ENCODE measurements around the gene KCNMB4. TPM values are rescaled to one million over a fixed set of nuclear protein-coding genes. Genes with fewer than 3 reads are reported as not detected.
"Not testable (repeated sequence)": the region's sequence is repeated elsewhere in the genome, so short reads cannot be mapped to it uniquely, and the experiment has no call there.

KCNMB4 gene
- total RNA-seq, 1 experiment from 2014 or later, result 0.26 TPM

DNA sequence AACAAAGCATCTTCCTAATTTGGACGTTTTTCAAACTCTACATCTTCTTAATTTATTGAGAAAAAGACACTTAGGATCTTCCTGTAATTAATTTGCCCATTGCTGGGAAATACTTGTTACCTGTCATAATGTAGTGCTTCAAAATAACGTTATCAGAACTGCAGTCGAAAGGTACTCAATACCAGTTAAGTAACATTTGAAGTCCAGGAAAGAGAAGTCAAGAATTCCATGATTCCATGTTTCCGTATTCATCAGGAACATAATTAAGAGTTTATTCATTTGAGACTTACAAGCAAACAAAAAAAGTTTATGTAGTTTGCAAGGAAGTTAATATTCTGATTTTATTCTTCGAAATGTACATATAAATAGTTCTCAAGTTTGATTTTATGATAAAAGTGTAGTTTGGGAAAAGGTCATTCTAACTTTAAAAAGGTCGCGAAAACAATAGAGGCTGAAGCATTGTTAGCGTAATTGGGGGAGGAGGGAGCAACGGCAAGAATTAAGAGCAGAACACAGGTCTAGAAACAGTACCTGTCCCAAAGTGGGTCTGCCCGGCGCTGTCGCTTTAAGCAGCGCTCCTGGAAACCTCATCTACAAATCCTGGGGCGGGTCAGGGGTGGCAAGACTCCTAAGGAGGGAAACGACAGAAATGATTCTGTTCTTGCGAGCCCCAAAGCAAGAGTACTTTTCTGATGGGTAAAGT lies 1.2 kb upstream of the KCNMB4 start:
- Histone ChIP-seq H3K4me3 (peak overlapping the region; percentile 55), H3K9me3 (no peaks in the 10 kb centered on the region)

DNA sequence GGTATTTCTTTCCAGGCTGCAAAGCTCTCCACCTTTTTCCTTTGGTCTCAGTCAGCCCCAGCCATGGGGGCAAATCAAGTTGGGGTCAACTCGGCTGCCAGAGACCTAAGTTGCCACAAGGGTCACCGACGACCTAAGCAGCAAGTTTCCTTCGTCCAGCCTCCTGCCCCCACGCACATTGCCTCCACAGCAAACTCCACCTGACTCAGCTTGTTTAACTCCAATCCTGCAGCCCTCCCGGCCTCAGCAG lies 767 bp upstream of the KCNMB4 start:
- Histone ChIP-seq H3K4me3 (peak overlapping the region; percentile 55), H3K9me3 (no peaks in the 10 kb centered on the region), H3K36me3 (no peaks in the 10 kb centered on the region), H3K27me3 (peaks cover 37% of the 10 kb centered on the region)
- no peak for DNase-seq

More for the DNA sequence above, 1.2 kb upstream of the KCNMB4 start:
- DNase-seq, result no peak
- H3K36me3 ChIP-seq, result no peaks in the 10 kb centered on the region
- peaks cover 37% of the 10 kb centered on the region for H3K27me3 ChIP-seq

DNA sequence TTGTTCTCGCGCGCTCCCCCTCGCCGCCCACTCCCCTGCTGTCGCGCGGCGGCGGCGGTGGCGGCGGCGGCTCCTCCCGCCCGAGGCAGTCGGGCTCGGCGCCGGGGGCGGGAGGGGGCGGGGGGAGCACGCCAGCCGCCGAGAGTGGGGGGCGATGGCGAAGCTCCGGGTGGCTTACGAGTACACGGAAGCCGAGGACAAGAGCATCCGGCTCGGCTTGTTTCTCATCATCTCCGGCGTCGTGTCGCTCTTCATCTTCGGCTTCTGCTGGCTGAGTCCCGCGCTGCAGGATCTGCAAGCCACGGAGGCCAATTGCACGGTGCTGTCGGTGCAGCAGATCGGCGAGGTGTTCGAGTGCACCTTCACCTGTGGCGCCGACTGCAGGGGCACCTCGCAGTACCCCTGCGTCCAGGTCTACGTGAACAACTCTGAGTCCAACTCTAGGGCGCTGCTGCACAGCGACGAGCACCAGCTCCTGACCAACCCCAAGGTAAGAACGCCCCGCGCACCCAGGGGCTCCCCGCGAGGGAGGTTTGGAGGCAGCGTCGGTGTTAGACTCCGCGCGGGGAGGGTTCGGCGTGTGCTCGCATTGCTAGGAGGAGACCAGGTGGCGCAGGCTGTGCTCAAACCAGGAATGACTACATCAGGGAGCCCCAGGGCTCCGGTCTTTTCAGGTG lies 629 bp downstream of the KCNMB4 start:
- H3K4me3 ChIP-seq, result peak overlapping the region; percentile 33
- peak; percentile 38 for DNase-seq
- no peaks in the 10 kb centered on the region for H3K9me3 ChIP-seq
- no peaks in the 10 kb centered on the region for H3K36me3 ChIP-seq
- peaks cover 37% of the 10 kb centered on the region for H3K27me3 ChIP-seq

- DNase-seq, result no peak
- H3K27me3 ChIP-seq, result peaks cover 37% of the 10 kb centered on the region
Measured at GRCh38 chr12:70367258-70368141, 1.4 kb downstream of the KCNMB4 start.

GRCh38 chr12:70372881-70373280 lies 6.8 kb downstream of the KCNMB4 start:
- H3K36me3 ChIP-seq, result no peaks in the 10 kb centered on the region
- DNase-seq, result no peak
- no peaks in the 10 kb centered on the region for H3K9me3 ChIP-seq
- H3K27me3 ChIP-seq, result peaks cover 10% of the 10 kb centered on the region
- no peak overlapping the region for H3K4me3 ChIP-seq

More at GRCh38 chr12:70367258-70368141, 1.4 kb downstream of the KCNMB4 start:
- peak overlapping the region; percentile 33 for H3K4me3 ChIP-seq
- H3K9me3 ChIP-seq, result no peaks in the 10 kb centered on the region
- H3K36me3 ChIP-seq, result no peaks in the 10 kb centered on the region

DNA sequence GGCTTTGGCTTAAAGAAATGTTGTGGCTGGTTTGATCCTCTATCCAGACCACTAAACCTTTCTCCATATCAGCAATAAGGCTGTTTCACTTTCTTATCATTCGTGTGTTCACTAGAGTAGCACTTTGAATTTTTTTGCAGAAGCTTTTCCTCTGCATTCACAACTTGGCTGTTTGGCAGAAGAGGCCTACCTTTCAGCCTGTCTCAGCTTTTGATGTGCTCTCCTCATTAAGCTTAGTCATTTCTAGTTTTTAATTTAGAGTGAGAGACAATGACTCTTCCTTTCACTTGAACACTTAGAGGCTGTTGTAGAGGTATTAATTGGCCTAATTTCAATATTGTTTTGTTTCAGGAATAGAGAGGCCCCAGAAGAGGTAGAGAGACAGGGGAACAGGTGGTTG lies 13.8 kb downstream of the KCNMB4 start:
- H3K27me3 ChIP-seq, result no peaks in the 10 kb centered on the region
- no peak for DNase-seq
- H3K36me3 ChIP-seq, result no peaks in the 10 kb centered on the region
- no peaks in the 10 kb centered on the region for H3K9me3 ChIP-seq
- H3K4me3 ChIP-seq, result no peak overlapping the region

DNA sequence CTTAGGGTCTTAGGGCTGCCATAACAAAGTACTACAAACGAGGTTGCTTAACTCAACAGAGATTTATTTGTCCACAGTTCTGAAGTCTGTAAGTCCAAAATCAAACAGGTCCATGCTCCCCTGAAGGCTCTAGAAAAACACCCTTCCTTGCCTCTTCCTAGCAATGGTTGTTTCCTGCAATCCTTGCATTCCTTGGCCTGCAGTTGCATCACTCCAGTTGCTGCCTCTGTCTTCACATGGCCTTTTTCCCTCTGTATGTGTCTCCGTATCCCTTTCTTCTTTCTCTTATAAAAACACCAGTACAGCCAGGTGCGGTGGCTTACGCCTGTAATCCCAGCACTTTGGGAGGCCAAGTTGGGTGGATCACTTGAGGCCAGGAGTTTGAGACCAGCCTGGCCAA lies 17.4 kb downstream of the KCNMB4 start:
- no peak for DNase-seq
- Histone ChIP-seq H3K9me3 (no peaks in the 10 kb centered on the region), H3K36me3 (no peaks in the 10 kb centered on the region), H3K27me3 (no peaks in the 10 kb centered on the region), H3K4me3 (no peak overlapping the region)

- H3K9me3 ChIP-seq, result no peaks in the 10 kb centered on the region
- no peaks in the 10 kb centered on the region for H3K27me3 ChIP-seq
- no peak for DNase-seq
- no peaks in the 10 kb centered on the region for H3K36me3 ChIP-seq
- no peak overlapping the region for H3K4me3 ChIP-seq
Measured at GRCh38 chr12:70383886-70384285, 17.8 kb downstream of the KCNMB4 start.

- no peaks in the 10 kb centered on the region for H3K27me3 ChIP-seq
- H3K4me3 ChIP-seq, result no peak overlapping the region
- DNase-seq, result no peak
- no peaks in the 10 kb centered on the region for H3K9me3 ChIP-seq
- H3K36me3 ChIP-seq, result no peaks in the 10 kb centered on the region
Measured at GRCh38 chr12:70386771-70387170, 20.7 kb downstream of the KCNMB4 start.

GRCh38 chr12:70389678-70390077 lies 23.6 kb downstream of the KCNMB4 start:
- Histone ChIP-seq H3K9me3 (no peaks in the 10 kb centered on the region), H3K36me3 (no peaks in the 10 kb centered on the region), H3K27me3 (no peaks in the 10 kb centered on the region), H3K4me3 (no peak overlapping the region)
- DNase-seq, result no peak

DNA sequence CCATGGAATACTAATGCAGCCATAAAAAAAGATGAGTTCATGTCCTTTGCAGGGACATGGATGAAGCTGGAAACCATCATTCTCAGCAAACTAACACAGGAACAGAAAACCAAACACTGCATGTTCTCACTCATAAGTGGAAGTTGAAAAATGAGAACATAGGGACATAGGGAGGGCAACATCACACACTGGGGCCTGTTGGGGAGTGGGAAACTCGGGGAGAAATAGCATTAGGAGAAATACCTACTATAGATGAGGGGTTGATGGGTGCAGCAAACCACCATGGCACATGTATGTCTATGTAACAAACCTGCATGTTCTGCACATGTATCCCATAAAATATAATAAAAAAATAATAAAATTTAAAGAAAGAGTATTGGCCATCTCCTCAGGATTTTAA lies 26.5 kb downstream of the KCNMB4 start:
- not testable (repeated sequence) for H3K36me3 ChIP-seq, DNase-seq, H3K9me3 ChIP-seq, H3K27me3 ChIP-seq, H3K4me3 ChIP-seq

DNA sequence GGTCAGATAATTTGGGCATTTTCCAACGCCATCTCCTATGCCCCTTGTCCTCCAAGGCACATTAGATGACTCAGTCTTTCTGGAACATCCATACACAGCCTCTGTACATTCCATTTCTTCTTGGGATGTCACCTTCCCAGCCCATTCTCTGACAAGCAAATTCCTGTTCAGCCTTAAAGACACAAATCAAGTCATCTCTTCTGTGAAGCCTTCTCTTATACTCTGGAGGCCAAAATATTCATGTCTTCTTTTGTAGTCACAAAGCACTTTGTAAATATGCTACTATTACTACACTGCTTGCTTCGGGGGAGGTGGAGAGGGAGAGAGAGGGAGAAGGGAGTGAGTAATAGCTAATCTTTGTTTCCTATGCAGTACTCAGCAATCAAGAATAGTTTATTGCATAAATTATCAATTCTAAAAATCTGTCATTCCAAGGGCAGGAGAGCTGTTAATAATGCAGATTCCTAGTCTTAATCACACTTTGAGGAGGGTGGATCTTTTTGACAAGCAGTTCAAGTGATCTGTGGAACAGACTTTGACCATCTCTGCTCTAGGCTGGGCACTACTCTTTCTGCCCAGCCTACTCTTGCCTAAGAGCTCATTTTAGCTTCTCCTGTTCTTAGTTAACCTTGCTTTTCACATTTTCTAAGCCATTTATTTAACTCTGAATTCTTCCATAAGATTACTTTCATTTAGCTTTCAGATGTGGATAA lies 27.9 kb downstream of the KCNMB4 start:
- no peaks in the 10 kb centered on the region for H3K9me3 ChIP-seq
- no peak for DNase-seq
- no peak overlapping the region for H3K4me3 ChIP-seq
- H3K36me3 ChIP-seq, result no peaks in the 10 kb centered on the region
- no peaks in the 10 kb centered on the region; the same call in 1 of the 2 replicates for H3K27me3 ChIP-seq

GRCh38 chr12:70398002-70398401 lies 31.9 kb downstream of the KCNMB4 start:
- H3K9me3 ChIP-seq, result no peaks in the 10 kb centered on the region
- H3K36me3 ChIP-seq, result no peaks in the 10 kb centered on the region
- H3K4me3 ChIP-seq, result no peak overlapping the region
- DNase-seq, result no peak
- H3K27me3 ChIP-seq, result no peaks in the 10 kb centered on the region; the same call in 1 of the 2 replicates

- Histone ChIP-seq H3K9me3 (no peaks in the 10 kb centered on the region), H3K36me3 (no peaks in the 10 kb centered on the region), H3K4me3 (no peak overlapping the region), H3K27me3 (no peaks in the 10 kb centered on the region; the same call in 1 of the 2 replicates)
- DNase-seq, result no peak
Measured at GRCh38 chr12:70398862-70399261, 32.8 kb downstream of the KCNMB4 start.

DNA sequence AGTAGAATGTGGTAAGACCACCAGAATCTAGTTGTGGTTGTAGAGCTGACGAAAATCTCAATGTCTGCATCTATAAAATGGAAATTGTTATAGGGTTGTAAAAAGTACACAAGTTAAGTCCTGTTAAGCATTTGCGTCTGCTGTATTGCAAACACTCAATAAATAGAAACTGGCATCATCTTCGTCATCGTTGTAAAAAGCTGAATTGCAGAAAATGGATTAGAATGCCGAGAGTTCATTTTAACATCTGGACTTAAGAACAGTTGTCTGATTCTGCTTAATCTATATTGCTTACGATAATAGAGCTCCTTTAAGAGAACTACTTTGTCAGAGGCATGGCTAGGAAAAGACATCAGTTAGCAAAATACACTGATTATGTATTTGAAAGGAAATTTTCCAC lies 33.2 kb downstream of the KCNMB4 start:
- no peak for DNase-seq
- Histone ChIP-seq H3K27me3 (no peaks in the 10 kb centered on the region; the same call in 1 of the 2 replicates), H3K36me3 (no peaks in the 10 kb centered on the region), H3K4me3 (no peak overlapping the region), H3K9me3 (no peaks in the 10 kb centered on the region)

DNA sequence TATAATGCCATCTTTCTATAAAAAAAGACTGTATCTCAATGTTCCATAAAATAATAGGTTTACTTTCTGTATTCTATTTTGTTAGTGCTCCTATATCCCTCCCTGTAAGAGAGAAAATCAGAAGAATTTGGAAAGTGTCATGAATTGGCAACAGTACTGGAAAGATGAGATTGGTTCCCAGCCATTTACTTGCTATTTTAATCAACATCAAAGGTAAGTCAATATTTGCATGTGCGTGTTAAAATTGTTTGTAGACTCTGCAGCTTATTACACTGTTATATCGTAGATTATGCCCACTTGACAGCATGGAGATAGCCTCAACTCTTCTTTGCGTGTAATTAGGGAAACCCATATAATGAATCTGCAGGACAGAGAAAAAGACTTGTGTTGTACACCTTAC lies 34.0 kb downstream of the KCNMB4 start:
- Histone ChIP-seq H3K4me3 (no peak overlapping the region), H3K36me3 (no peaks in the 10 kb centered on the region), H3K27me3 (no peaks in the 10 kb centered on the region; the same call in 1 of the 2 replicates), H3K9me3 (no peaks in the 10 kb centered on the region)
- DNase-seq, result no peak

- Histone ChIP-seq H3K27me3 (no peaks in the 10 kb centered on the region), H3K9me3 (no peaks in the 10 kb centered on the region), H3K4me3 (no peak overlapping the region), H3K36me3 (no peaks in the 10 kb centered on the region)
- no peak for DNase-seq
Measured at GRCh38 chr12:70402597-70402996, 36.5 kb downstream of the KCNMB4 start.

All from MG63 (cell line).